Ovary (tissue), 9 donors: Measurements from ENCODE around the gene ARHGEF18. TPM values are rescaled to one million over a fixed set of nuclear protein-coding genes. Genes with fewer than 3 reads are reported as not detected.

Experiments
- DNase-seq, 5 donors: peaks; one replicate each; pipeline ENCODE4 v3.0.0-alpha.2; 2019 to 2020
- H3K27ac ChIP-seq, 2 donors: fragments of 200-600 bp; one replicate each; pipeline versions ENCODE4 v1.5.1 to v1.8.0; 2019 to 2022
- H3K27me3 ChIP-seq: fragments of 200-600 bp; one replicate; pipeline ENCODE4 v1.8.0; 2022
- H3K36me3 ChIP-seq: fragments of 200-600 bp; sonication (generic); one replicate; pipeline ENCODE4 v1.5.1; 2019
- H3K4me1 ChIP-seq: one replicate; pipeline ENCODE4 v1.8.1; 2013; ENCODE audit warnings: mild to moderate bottlenecking, moderate library complexity; ENCODE audit not compliant: insufficient read depth
- H3K4me3 ChIP-seq: fragments of 200-600 bp; sonication (generic); one replicate; pipeline ENCODE4 v1.5.1; 2017
- H3K9me3 ChIP-seq, 2 donors: fragments of 200-600 bp in 1 of 2; sonication (generic) in 1 of 2; one replicate each; pipeline versions ENCODE4 v1.5.1 to v1.8.1; 2013 to 2019; ENCODE audit warnings: mild to moderate bottlenecking in 1 of 2, moderate library complexity in 1 of 2
- EP300 ChIP-seq: sonication (generic); formaldehyde crosslinking; IDR thresholded peaks from one replicate; pipeline ENCODE4 v1.6.1; 2017; ENCODE audit warnings: antibody characterized with exemption
- POLR2A ChIP-seq: fragments of 450-650 bp; IDR thresholded peaks from one replicate; pipeline ENCODE4 v1.6.1; 2017; ENCODE audit warnings: antibody characterized with exemption, mild to moderate bottlenecking, moderate library complexity
- WGBS, 3 donors: extraction: QIAGEN DNeasy Blood & Tissue Kit in 1 of 3; methylation state at CpG; one replicate each; pipeline versions ENCODE4 v1.1.5 to v1.1.7; 2013 to 2017; 5-methylcytosine and 5-hydroxymethylcytosine counted together
- intact Hi-C, 4 donors: fragments of 100-400 bp; cut with DNase I; formaldehyde crosslinking; loops; one replicate each; pipeline versions ENCODE4 v1.11.0 to v1.15.1; 2022 to 2023
- polyA plus RNA-seq, 2 donors: library from polyadenylated mRNA; stranded (reverse); fragments of 200-250 nt in 1 of 2; fragments of 350-450 nt in 1 of 2; fragmentation: Illumina TruSeq in 1 of 2; extraction: RNeasy Lipid Tissue Mini Kit (QIAGEN cat#74804) in 1 of 2; gene quantifications; one replicate each; pipeline ENCODE4 v1.2.3, GENCODE V29; 2013 to 2014
- total RNA-seq, 7 donors: library from RNA; depleted of rRNA in 2 of 7; stranded (reverse); fragments of >200 nt in 2 of 7; fragmentation: NEBNext Ultra II Directional in 3 of 7; extraction: Animal tissue kit (Norgen Biotek cat#: 25700) in 3 of 7; gene quantifications; one replicate each; pipeline versions ENCODE4 v1.1.0 to v1.2.4, GENCODE V29; 2016 to 2023
- TF ChIP-seq, protein P1 (sequence below), 3 donors: fragments of 450-650 bp in 2 of 3; fragments of 200-600 bp in 1 of 3; IDR thresholded peaks; one replicate each; pipeline versions ENCODE4 v1.5.1 to v1.8.0; 2016 to 2022; ENCODE audit warnings: antibody characterized with exemption in 3 of 3, mild to moderate bottlenecking in 1 of 3
- donor health status: DM: no; HTN: no; CAD: no; lungs with moderate emphysema.
- donor health status: DM: no; HTN: no; CAD: no.
- donor health status: Bipolar disorder and iron deficiency.
- donor health status: DM: yes; HTN: yes; CAD: no.
- donor health status: DM: no; HTN: no; CAD: no.
- donor health status: DM: yes; HTN: yes; CAD: no.

The ARHGEF18 gene
- total and polyA plus RNA-seq, 9 donors, result 2.5 to 31.6 (median 24.9) TPM

DNA sequence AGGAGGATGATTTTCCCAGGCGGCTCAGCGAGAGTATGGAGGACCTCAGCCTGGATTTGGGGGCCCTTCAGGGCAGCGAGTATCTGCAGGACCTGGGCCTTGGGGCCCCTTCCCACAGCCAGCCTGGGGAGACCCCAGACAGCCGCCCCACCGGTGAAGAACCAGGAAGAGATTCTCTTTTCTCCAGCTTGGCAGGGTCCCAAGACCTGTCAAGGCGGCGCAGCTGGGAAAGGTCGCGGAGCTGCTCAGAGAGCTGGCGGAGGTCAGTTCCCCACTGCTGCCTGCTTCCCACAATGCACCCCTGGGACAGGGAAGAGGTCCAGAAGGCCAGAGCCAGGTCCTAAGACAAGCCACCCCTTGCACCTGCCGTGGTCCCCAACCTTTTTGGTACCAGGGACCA is 24.1 kb downstream of the ARHGEF18 start:
- no peak for DNase-seq
- no peaks in the 10 kb centered on the region for H3K4me1 ChIP-seq
- 69 to 80% (median 72%) methylated on average over 11 of the region's 11 CpGs for WGBS, 3 donors

DNA sequence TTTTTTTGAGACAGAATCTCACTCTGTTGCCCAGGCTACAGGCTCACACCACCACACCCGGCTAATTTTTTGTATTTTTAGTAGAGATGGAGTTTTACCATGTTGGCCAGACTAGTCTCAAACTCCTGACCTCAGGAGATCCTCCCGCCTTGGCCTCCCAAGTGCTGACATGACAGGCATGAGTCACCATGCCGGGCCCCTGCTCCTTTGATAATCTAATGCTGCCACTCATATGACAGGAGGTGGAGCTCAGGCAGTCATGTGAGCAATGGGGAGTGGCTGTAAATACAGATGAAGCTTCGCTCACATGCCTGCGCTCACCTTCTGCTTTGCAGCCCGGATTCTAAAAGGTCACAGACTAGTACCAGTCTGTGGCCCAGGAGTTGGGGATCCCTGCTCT is 25.1 kb downstream of the ARHGEF18 start:
- H3K27ac ChIP-seq, result no peak overlapping the region
- H3K27me3 ChIP-seq, result no peaks in the 10 kb centered on the region
- no peak for DNase-seq
- H3K4me1 ChIP-seq, result no peaks in the 10 kb centered on the region
- intact Hi-C loops, result no loop called here
- 87 to 88% (median 87%) methylated on average over 6 of the region's 6 CpGs for WGBS, 3 donors
- H3K36me3 ChIP-seq, result no peaks in the 10 kb centered on the region
- H3K9me3 ChIP-seq, result no peaks in the 10 kb centered on the region
- H3K4me3 ChIP-seq, result no peak overlapping the region
- TF ChIP-seq, protein P1, sequence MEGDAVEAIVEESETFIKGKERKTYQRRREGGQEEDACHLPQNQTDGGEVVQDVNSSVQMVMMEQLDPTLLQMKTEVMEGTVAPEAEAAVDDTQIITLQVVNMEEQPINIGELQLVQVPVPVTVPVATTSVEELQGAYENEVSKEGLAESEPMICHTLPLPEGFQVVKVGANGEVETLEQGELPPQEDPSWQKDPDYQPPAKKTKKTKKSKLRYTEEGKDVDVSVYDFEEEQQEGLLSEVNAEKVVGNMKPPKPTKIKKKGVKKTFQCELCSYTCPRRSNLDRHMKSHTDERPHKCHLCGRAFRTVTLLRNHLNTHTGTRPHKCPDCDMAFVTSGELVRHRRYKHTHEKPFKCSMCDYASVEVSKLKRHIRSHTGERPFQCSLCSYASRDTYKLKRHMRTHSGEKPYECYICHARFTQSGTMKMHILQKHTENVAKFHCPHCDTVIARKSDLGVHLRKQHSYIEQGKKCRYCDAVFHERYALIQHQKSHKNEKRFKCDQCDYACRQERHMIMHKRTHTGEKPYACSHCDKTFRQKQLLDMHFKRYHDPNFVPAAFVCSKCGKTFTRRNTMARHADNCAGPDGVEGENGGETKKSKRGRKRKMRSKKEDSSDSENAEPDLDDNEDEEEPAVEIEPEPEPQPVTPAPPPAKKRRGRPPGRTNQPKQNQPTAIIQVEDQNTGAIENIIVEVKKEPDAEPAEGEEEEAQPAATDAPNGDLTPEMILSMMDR (IDR thresholded peaks at IDR 0.05), result no peak
- no peak for TF ChIP-seq POLR2A
- TF ChIP-seq EP300, result no peak

More for the DNA sequence above, 24.1 kb downstream of the ARHGEF18 start:
- no peak overlapping the region for H3K4me3 ChIP-seq
- H3K27me3 ChIP-seq, result no peaks in the 10 kb centered on the region
- H3K9me3 ChIP-seq, result no peaks in the 10 kb centered on the region
- intact Hi-C loops, result no loop called here
- no peak overlapping the region for H3K27ac ChIP-seq
- no peak for TF ChIP-seq POLR2A
- H3K36me3 ChIP-seq, result no peaks in the 10 kb centered on the region

DNA sequence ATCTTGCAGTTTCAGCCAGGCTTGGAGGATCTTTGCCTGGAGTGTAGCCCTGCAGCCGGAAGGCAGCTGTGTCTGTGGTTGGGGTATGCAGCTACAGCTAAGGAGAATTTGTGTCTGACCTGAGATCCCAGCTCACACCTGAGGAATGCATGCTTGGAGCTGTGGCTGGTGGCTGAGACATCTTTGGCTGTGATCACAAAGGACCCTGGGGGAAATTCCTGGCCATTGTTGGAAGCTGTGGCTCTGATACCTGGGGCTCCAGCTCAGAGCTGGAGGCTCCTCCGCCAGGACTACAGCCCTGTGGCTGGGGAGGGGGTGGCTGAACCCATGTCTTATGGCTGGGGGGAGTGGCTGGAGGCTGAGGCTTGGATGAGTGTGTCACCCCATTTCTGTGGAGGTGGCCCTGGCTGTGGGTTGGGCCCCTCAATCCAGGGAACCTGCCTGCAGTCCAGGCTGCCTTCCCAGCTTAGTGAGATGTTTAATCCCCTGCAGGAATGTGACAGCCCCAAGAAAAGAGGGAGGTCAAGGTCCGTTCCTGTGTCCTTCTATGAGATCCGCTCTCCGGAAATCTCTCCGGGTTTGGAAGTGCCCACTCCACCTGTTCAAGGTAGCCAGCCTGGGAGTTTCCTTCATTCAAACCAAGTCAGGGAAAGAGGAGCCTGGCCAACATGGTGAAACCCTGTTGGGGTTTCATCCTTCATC is 27.6 kb downstream of the ARHGEF18 start:
- Histone ChIP-seq H3K27ac (no peak overlapping the region), H3K27me3 (no peaks in the 10 kb centered on the region), H3K36me3 (no peaks in the 10 kb centered on the region), H3K4me3 (no peak overlapping the region), H3K4me1 (no peaks in the 10 kb centered on the region), H3K9me3 (no peaks in the 10 kb centered on the region)
- TF ChIP-seq, protein P1 (IDR thresholded peaks at IDR 0.05), result no peak
- TF ChIP-seq POLR2A (no peak), EP300 (no peak)
- 70 to 87% (median 77%) methylated on average over 6 of the region's 6 CpGs for WGBS, 3 donors
- intact Hi-C loops, result no loop called here
- no peak for DNase-seq

DNA sequence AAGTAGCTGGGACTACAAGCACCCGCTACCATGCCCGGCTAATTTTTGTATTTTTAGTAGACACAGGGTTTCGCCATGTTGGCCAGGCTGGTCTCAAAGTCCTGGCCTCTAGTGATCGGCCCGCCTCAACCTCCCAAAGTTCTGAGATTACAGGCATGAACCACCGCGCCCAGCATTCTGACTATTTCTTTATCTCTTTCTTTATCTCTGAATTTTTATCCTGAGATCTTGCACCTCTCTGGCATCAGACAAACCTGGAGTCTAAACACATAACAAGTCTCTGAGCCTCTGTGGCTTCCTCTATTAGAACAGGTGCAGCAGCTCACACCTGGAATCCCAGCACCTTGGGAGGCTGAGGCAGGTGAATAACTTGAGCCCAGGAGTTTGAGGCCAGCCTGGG is 28.5 kb downstream of the ARHGEF18 start:
- no peak for TF ChIP-seq POLR2A
- TF ChIP-seq EP300, result no peak
- TF ChIP-seq, protein P1 (IDR thresholded peaks at IDR 0.05), result no peak
- no peaks in the 10 kb centered on the region for H3K9me3 ChIP-seq
- no peak overlapping the region for H3K4me3 ChIP-seq
- no peaks in the 10 kb centered on the region for H3K27me3 ChIP-seq
- 95 to 97% (median 96%) methylated on average over 7 of the region's 7 CpGs for WGBS, 3 donors
- no peak for DNase-seq
- no peaks in the 10 kb centered on the region for H3K36me3 ChIP-seq
- no peaks in the 10 kb centered on the region for H3K4me1 ChIP-seq
- H3K27ac ChIP-seq, result no peak overlapping the region
- intact Hi-C loops, result no loop called here

DNA sequence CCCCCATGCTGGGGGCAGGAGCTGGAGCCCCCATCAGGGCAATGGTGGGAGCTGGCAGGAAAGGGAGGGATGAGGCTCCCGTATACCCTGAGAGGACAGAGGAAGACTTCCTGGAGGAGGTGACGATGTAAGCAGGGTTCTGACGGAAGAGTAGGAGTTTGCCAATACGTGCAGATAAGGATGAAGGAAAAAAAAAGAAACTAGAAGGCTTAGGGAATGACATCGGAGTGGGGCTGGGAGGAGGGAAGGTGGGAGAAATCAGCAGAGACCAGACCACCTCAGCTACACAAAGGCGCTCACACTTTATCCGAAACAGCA is 32.3 kb downstream of the ARHGEF18 start:
- no peaks in the 10 kb centered on the region for H3K9me3 ChIP-seq
- TF ChIP-seq, protein P1 (IDR thresholded peaks at IDR 0.05), result no peak
- 74 to 79% (median 77%) methylated on average over 7 of the region's 7 CpGs for WGBS, 3 donors
- no peaks in the 10 kb centered on the region for H3K27me3 ChIP-seq
- no peak overlapping the region for H3K4me3 ChIP-seq
- no peak for DNase-seq
- H3K4me1 ChIP-seq, result no peaks in the 10 kb centered on the region
- no peaks in the 10 kb centered on the region for H3K36me3 ChIP-seq
- no peak overlapping the region for H3K27ac ChIP-seq
- intact Hi-C loops, result no loop called here
